SK-N-SH (cell line): ENCODE results near the gene HSPA1A. TPM values are rescaled to one million over a fixed set of nuclear protein-coding genes. Genes with fewer than 3 reads are reported as not detected.

Experiments used
- CTCF ChIA-PET: fragments of 300-600, 350-600 bp; formaldehyde crosslinking; extraction: SDS; loops from one replicate; lab custom pipeline; 2021; lab: Yijun Ruan, JAX
- POLR2A ChIA-PET: fragments of 350-600 bp; sonication (Branson Sonifier 250); formaldehyde crosslinking; extraction: SDS; loops from one replicate; lab custom pipeline; 2020; ENCODE audit warnings: antibody characterized with exemption, inconsistent platforms; lab: Yijun Ruan, JAX
- DNase-seq: peaks from one replicate; pipeline ENCODE4 v3.0.0; 2012
- H2AFZ ChIP-seq: fragments of 200-600 bp; sonication (generic); 2 replicates; pipeline ENCODE4 v1.8.1; 2016; ENCODE audit warnings: antibody characterized with exemption, mild to moderate bottlenecking, low read depth
- H3F3A ChIP-seq: fragments of 200-600 bp; sonication (generic); replicated peaks from 2 replicates; pipeline ENCODE3; 2016; ENCODE audit warnings: antibody characterized with exemption, mild to moderate bottlenecking; ENCODE audit not compliant: insufficient read depth
- H3K27ac ChIP-seq, 2 experiments: fragments of 200-500 bp in 1 of 2; fragments of 200-600 bp in 1 of 2; sonication (Bioruptor generic) in 1 of 2; sonication (generic), shearing (Covaris generic) in 1 of 2; 2 replicates each; pipeline versions ENCODE4 v1.5.1 to v1.6.1; 2014 to 2016; ENCODE audit warnings: low read depth in 2 of 2, inconsistent platforms in 1 of 2, low read length in 1 of 2, mild to moderate bottlenecking in 1 of 2, mixed read lengths in 1 of 2
- H3K27me3 ChIP-seq: fragments of 200-600 bp; sonication (generic), shearing (Covaris generic); 2 replicates; pipeline ENCODE4 v1.6.1; 2016; ENCODE audit warnings: mixed run types; ENCODE audit not compliant: insufficient read depth
- H3K36me3 ChIP-seq, 2 experiments: fragments of 200-500 bp in 1 of 2; fragments of 200-600 bp in 1 of 2; sonication (Bioruptor generic) in 1 of 2; sonication (generic) in 1 of 2; replicated peaks in 1 of 2; 2 replicates each; pipeline versions ENCODE3 to v1.5.1; 2014 to 2016; ENCODE audit warnings: low read length in 1 of 2, mild to moderate bottlenecking in 1 of 2; ENCODE audit not compliant: insufficient read depth in 2 of 2, control insufficient read depth in 1 of 2
- H3K4me1 ChIP-seq, 2 experiments: fragments of 200-500 bp in 1 of 2; fragments of 200-600 bp in 1 of 2; sonication (Bioruptor generic) in 1 of 2; sonication (generic), shearing (Covaris generic) in 1 of 2; 2 replicates each; pipeline versions ENCODE4 v1.5.1 to v1.6.1; 2014 to 2016; ENCODE audit warnings: low read depth in 1 of 2, low read length in 1 of 2, mixed run types in 1 of 2; ENCODE audit not compliant: insufficient read depth in 2 of 2, control insufficient read depth in 1 of 2
- H3K4me2 ChIP-seq: fragments of 200-600 bp; sonication (generic), shearing (Covaris generic); 2 replicates; pipeline ENCODE4 v1.6.1; 2017; ENCODE audit warnings: mixed run types
- H3K4me3 ChIP-seq, 2 experiments: fragments of 200-500 bp in 1 of 2; fragments of 200-600 bp in 1 of 2; sonication (Bioruptor generic) in 1 of 2; sonication (generic), shearing (Covaris generic) in 1 of 2; 2 replicates each; pipeline versions ENCODE4 v1.5.1 to v1.8.1; 2014 to 2016; ENCODE audit warnings: low read depth in 2 of 2, inconsistent platforms in 1 of 2, low read length in 1 of 2, mild to moderate bottlenecking in 1 of 2, mixed read lengths in 1 of 2, moderate library complexity in 1 of 2
- H3K79me2 ChIP-seq: fragments of 200-600 bp; sonication (generic); 2 replicates; pipeline ENCODE4 v1.8.1; 2017; ENCODE audit warnings: mild to moderate bottlenecking; ENCODE audit not compliant: insufficient read depth
- H3K9ac ChIP-seq: fragments of 200-600 bp; sonication (generic); 2 replicates; pipeline ENCODE4 v1.6.1; 2017; ENCODE audit warnings: mixed run types
- H3K9me2 ChIP-seq: fragments of 200-600 bp; sonication (generic); 2 replicates; pipeline ENCODE4 v1.6.1; 2017; ENCODE audit warnings: mixed run types
- H3K9me3 ChIP-seq: fragments of 200-600 bp; sonication (generic); 2 replicates; pipeline ENCODE4 v1.6.1; 2017; ENCODE audit warnings: mixed run types, mild to moderate bottlenecking, moderate library complexity
- H4K20me1 ChIP-seq: fragments of 200-600 bp; sonication (generic); 2 replicates; pipeline ENCODE4 v1.6.1; 2017; ENCODE audit warnings: mild to moderate bottlenecking, mixed run types; ENCODE audit not compliant: insufficient read depth
- CTCF ChIP-seq: fragments of 200-600 bp; sonication (generic); IDR thresholded peaks from 2 replicates; pipeline ENCODE4 v1.6.1; 2017; ENCODE audit warnings: antibody characterized with exemption, mild to moderate bottlenecking, moderate library complexity
- EZH2phosphoT487 ChIP-seq: fragments of 200-600 bp; sonication (generic); IDR thresholded peaks from 2 replicates; pipeline ENCODE4 v1.6.1; 2017; ENCODE audit warnings: low read depth, mixed run types, mild to moderate bottlenecking, antibody characterized with exemption, moderate library complexity, borderline replicate concordance
- FOSL2 ChIP-seq: IDR thresholded peaks from 2 replicates; pipeline ENCODE4 v1.4.0; 2012; ENCODE audit warnings: low read depth, mild to moderate bottlenecking, moderate library complexity, borderline replicate concordance
- FOXJ3 ChIP-seq: sonication (generic); formaldehyde crosslinking; IDR thresholded peaks from 2 replicates; pipeline ENCODE4 v1.5.1; 2020; ENCODE audit warnings: mild to moderate bottlenecking, missing genetic modification reagents
- FOXM1 ChIP-seq: IDR thresholded peaks from 2 replicates; pipeline ENCODE4 v1.4.0; 2012; ENCODE audit warnings: low read depth, mild to moderate bottlenecking
- GABPA ChIP-seq: IDR thresholded peaks from 2 replicates; pipeline ENCODE4 v1.4.0; 2012; ENCODE audit warnings: low read depth, mild to moderate bottlenecking
- MAX ChIP-seq: IDR thresholded peaks from 2 replicates; pipeline ENCODE4 v1.4.0; 2012; ENCODE audit warnings: low read depth
- MEF2A ChIP-seq: IDR thresholded peaks from 2 replicates; pipeline ENCODE4 v1.4.0; 2012; ENCODE audit warnings: low read depth, borderline replicate concordance
- MXI1 ChIP-seq: IDR thresholded peaks from 2 replicates; pipeline ENCODE4 v1.6.1; 2012; ENCODE audit warnings: mild to moderate bottlenecking, low read depth, low read length, improper control_type of control experiment
- NFIC ChIP-seq: IDR thresholded peaks from 2 replicates; pipeline ENCODE4 v1.4.0; 2012; ENCODE audit warnings: borderline replicate concordance
- NRF1 ChIP-seq: IDR thresholded peaks from 2 replicates; pipeline ENCODE4 v1.6.1; 2012; ENCODE audit warnings: low read depth, mild to moderate bottlenecking, low read length
- RAD21 ChIP-seq: IDR thresholded peaks from 2 replicates; pipeline ENCODE4 v1.6.1; 2012; ENCODE audit warnings: mild to moderate bottlenecking, low read length
- RCOR1 ChIP-seq: fragments of 150-350 bp; IDR thresholded peaks from 2 replicates; pipeline ENCODE4 v1.6.1; 2017; ENCODE audit warnings: antibody characterized with exemption, low read length
- RFX5 ChIP-seq: IDR thresholded peaks from 2 replicates; pipeline ENCODE4 v1.6.1; 2012; ENCODE audit warnings: mild to moderate bottlenecking, improper control_type of control experiment, low read length
- SMC3 ChIP-seq: IDR thresholded peaks from 2 replicates; pipeline ENCODE4 v1.6.1; 2012; ENCODE audit warnings: low read depth, low read length, improper control_type of control experiment
- TCF12 ChIP-seq: IDR thresholded peaks from 2 replicates; pipeline ENCODE4 v1.4.0; 2012
- TEAD4 ChIP-seq: IDR thresholded peaks from 2 replicates; pipeline ENCODE4 v1.4.0; 2012; ENCODE audit warnings: mild to moderate bottlenecking, borderline replicate concordance; ENCODE audit not compliant: insufficient read depth
- USF2 ChIP-seq: fragments of 150-350 bp; IDR thresholded peaks from 2 replicates; pipeline ENCODE4 v1.6.1; 2017; ENCODE audit warnings: antibody characterized with exemption, low read length, low read depth, borderline replicate concordance
- WGBS: methylation state at CpG from one replicate; pipeline ENCODE4 v1.1.6; 2017; ENCODE audit warnings: low lambda C conversion rate; 5-methylcytosine and 5-hydroxymethylcytosine counted together
- polyA plus RNA-seq, 3 experiments: library from polyadenylated mRNA; depleted of rRNA; stranded (reverse); fragments of >200 nt; gene quantifications; 2 replicates each; pipeline ENCODE4 v1.2.3, GENCODE V29; 2012

The HSPA1A gene
- polyA plus RNA-seq, 1 of the 3 experiments (the other 2 are of a cell fraction): 119 TPM

GRCh38 chr6:31864818-31865204, 49.5 kb downstream of the HSPA1A start:
- ChIA-PET POLR2A (interaction anchor here (1.3 kb wide), 1 partner anchor 15 kb away, joined by 4 read pairs; no protein-coding TSS in a partner anchor), CTCF (interaction anchor here (0.8 to 2.7 kb wide), 10 partner anchors 15 to 1089 kb away, joined by 3 to 14 read pairs (median 4); partner anchors contain the start of genes DDAH2, LSM2 and LY6G5C)
- Histone ChIP-seq H3K27ac (no peak overlapping the region), H2AFZ (no peak overlapping the region), H3K9me3 (no peaks in the 10 kb centered on the region), H3K27me3 (no peaks in the 10 kb centered on the region), H3K79me2 (peaks cover 10% of the 10 kb centered on the region), H3K4me2 (no peak overlapping the region), H3K36me3 (peaks cover 1 to 2% of the 10 kb centered on the region in 2 experiments), H3K9me2 (no peaks in the 10 kb centered on the region), H3K9ac (no peak overlapping the region), H3K4me3 (no peak overlapping the region), H3F3A (peaks cover 15% of the 10 kb centered on the region), H4K20me1 (no peaks in the 10 kb centered on the region), H3K4me1 (peaks cover 0 to 14% of the 10 kb centered on the region in 2 experiments; a peak in 1 of 4 replicates)
- WGBS: 89% methylated on average over 7 of the region's 8 CpGs
- TF ChIP-seq SMC3 (no peak), TCF12 (no peak), FOSL2 (no peak), RCOR1 (no peak), CTCF (no peak), RFX5 (no peak), TEAD4 (no peak), NRF1 (no peak), NFIC (no peak), MXI1 (no peak), MAX (no peak), FOXM1 (no peak), GABPA (no peak), MEF2A (no peak), EZH2phosphoT487 (no peak), FOXJ3 (CRISPR knock-in tag) (no peak), RAD21 (no peak), USF2 (no peak)
- no peak for DNase-seq
